BJ (cell line): ENCODE measurements around the gene TM4SF4. TPM values are rescaled to one million over a fixed set of nuclear protein-coding genes. Genes with fewer than 3 reads are reported as not detected.

Source experiments
- CTCF ChIA-PET: fragments of 350-600 bp; formaldehyde crosslinking; extraction: SDS; loops from one replicate; lab custom pipeline; 2021; ENCODE audit warnings: antibody characterized with exemption, inconsistent platforms; lab: Yijun Ruan, JAX
- POLR2A ChIA-PET: fragments of 300-600 bp; sonication (Branson Sonifier 250); formaldehyde crosslinking; extraction: SDS; loops from one replicate; lab custom pipeline; 2021; ENCODE audit warnings: antibody characterized with exemption; lab: Charles Lee
- DNase-seq: peaks from one replicate; pipeline ENCODE4 v3.0.0-alpha.2; 2011; ENCODE audit warnings: low read depth
- H3K27me3 ChIP-seq: 2 replicates; pipeline ENCODE4 v1.6.0; 2011; ENCODE audit warnings: low read length; ENCODE audit not compliant: control insufficient read depth, insufficient read depth
- H3K36me3 ChIP-seq: 2 replicates; pipeline ENCODE4 v1.5.1; 2011; ENCODE audit warnings: low read length; ENCODE audit not compliant: control insufficient read depth, insufficient read depth
- H3K4me3 ChIP-seq: 2 replicates; pipeline ENCODE4 v1.5.1; 2011; ENCODE audit warnings: low read depth, mild to moderate bottlenecking, control low read depth, low read length
- CTCF ChIP-seq: IDR thresholded peaks from 2 replicates; pipeline ENCODE4 v1.5.1; 2011; ENCODE audit warnings: low read depth, mild to moderate bottlenecking, control low read depth, inconsistent platforms, low read length, moderate library complexity; ENCODE audit not compliant: insufficient read depth
- polyA plus RNA-seq: library from polyadenylated mRNA; depleted of rRNA; stranded (reverse); fragments of >200 nt; gene quantifications from 2 replicates; pipeline ENCODE4 v1.2.3, GENCODE V29; 2011

TM4SF4 gene
- polyA plus RNA-seq, 1 experiment = 0.42 TPM

GRCh38 chr3:149489060-149489690, 14.7 kb downstream of the TM4SF4 start:
- no peaks in the 10 kb centered on the region for H3K27me3 ChIP-seq
- ChIA-PET CTCF (interaction anchor here (0.8 to 4.3 kb wide), 9 partner anchors 9 to 369 kb away, joined by 3 to 24 read pairs (median 4); partner anchors contain the start of gene TM4SF18), POLR2A (no interaction called here)
- TF ChIP-seq CTCF = peak; percentile 62
- H3K36me3 ChIP-seq = no peaks in the 10 kb centered on the region
- H3K4me3 ChIP-seq = no peak overlapping the region
- no peak for DNase-seq

- CTCF ChIA-PET = interaction anchor here (0.5 to 4.3 kb wide), 9 partner anchors 9 to 614 kb away, joined by 3 to 24 read pairs (median 4); partner anchors contain the start of gene TM4SF18
- no peak for DNase-seq
- no peak overlapping the region for H3K4me3 ChIP-seq
- no peak for TF ChIP-seq CTCF
- H3K36me3 ChIP-seq = no peaks in the 10 kb centered on the region
- no peaks in the 10 kb centered on the region; the same call in 1 of the 2 replicates for H3K27me3 ChIP-seq
- POLR2A ChIA-PET = interaction anchor here (0.7 kb wide), 2 partner anchors 29 to 311 kb away, joined by 4 to 9 read pairs; no protein-coding TSS in a partner anchor
These were observed 15.9 kb downstream of the TM4SF4 start for GRCh38 chr3:149490260-149490971.

- Histone ChIP-seq H3K36me3 (no peaks in the 10 kb centered on the region), H3K4me3 (no peak overlapping the region), H3K27me3 (no peaks in the 10 kb centered on the region; the same call in 1 of the 2 replicates)
- no peak for DNase-seq
- ChIA-PET CTCF (interaction anchor here (0.6 to 1.8 kb wide), 11 partner anchors 8 to 312 kb away, joined by 3 to 9 read pairs (median 3); partner anchors contain the start of gene TM4SF4), POLR2A (no interaction called here)
- no peak for TF ChIP-seq CTCF
These were observed 19.0 kb downstream of the TM4SF4 start for GRCh38 chr3:149493315-149494021.

- DNase-seq = no peak
- Histone ChIP-seq H3K4me3 (no peak overlapping the region), H3K36me3 (no peaks in the 10 kb centered on the region), H3K27me3 (no peaks in the 10 kb centered on the region; the same call in 1 of the 2 replicates)
- peak; percentile 77 for TF ChIP-seq CTCF
- ChIA-PET CTCF (interaction anchor here (0.6 to 1.8 kb wide), 16 partner anchors 8 to 347 kb away, joined by 3 to 9 read pairs (median 4); partner anchors contain the start of gene TM4SF4), POLR2A (no interaction called here)
These were observed 19.7 kb downstream of the TM4SF4 start for GRCh38 chr3:149494022-149494758.
